GM21825 (cell line): Measurements from ENCODE around the gene SLC1A3.
"Not testable (repeated sequence)": the region's sequence is repeated elsewhere in the genome, so short reads cannot be mapped to it uniquely, and the experiment has no call there.

Experiments
- ATAC-seq: cut with Tn5 transposase; IDR thresholded peaks from one replicate; pipeline ENCODE4 v1.9.1; 2021; ENCODE audit warnings: mild to moderate bottlenecking, moderate library complexity; ENCODE audit not compliant: unreplicated experiment

Gene SLC1A3

DNA sequence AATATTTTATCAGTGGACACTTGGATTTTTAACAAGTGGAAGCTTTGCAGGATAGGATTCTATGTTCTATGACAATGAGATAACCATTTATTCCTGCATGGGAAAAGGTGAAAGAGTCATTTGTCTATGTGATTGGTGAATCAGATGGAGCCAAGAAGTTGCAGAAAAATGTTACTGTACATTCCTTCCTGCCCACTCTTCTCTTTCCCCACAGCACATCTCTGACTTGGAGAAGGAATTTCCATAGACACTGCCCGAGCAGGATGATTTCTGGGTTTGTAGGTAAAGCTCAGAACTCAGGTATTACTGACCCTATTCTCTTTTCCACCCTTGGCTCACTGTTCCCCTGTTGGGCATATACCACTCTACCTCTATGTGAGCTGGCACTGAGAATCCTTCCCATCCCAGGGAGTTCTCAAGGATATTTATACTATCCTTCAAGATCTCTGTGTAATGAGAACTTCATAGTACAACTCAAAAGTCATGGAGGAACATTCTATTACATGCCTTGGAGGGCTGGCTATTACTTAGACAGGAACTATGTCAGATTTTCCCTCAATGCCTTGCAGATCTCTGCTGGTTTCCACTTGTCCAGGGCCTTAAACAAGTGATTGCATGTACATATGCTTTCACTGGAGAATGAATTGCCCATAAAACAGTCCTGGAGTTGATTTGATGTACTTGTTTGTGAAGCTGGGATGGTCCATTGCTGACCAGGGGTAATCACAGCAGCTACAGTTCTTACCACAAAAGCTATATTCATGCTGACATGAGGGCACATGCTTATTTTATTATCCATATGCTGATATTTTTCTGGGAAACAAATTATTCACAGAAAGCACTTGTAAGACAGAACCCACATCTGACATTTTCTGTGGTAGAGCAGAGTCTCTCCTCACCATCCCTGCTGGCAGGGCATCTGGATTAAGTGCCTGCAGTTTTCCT is 24.1 kb downstream of the SLC1A3 start:
- ATAC-seq: no peak

GRCh38 chr5:36631154-36631553 is 24.7 kb downstream of the SLC1A3 start:
- no peak for ATAC-seq

GRCh38 chr5:36631620-36632362 is 25.4 kb downstream of the SLC1A3 start:
- ATAC-seq: no peak

- no peak for ATAC-seq
These were observed 25.9 kb downstream of the SLC1A3 start for GRCh38 chr5:36632363-36632664.

DNA sequence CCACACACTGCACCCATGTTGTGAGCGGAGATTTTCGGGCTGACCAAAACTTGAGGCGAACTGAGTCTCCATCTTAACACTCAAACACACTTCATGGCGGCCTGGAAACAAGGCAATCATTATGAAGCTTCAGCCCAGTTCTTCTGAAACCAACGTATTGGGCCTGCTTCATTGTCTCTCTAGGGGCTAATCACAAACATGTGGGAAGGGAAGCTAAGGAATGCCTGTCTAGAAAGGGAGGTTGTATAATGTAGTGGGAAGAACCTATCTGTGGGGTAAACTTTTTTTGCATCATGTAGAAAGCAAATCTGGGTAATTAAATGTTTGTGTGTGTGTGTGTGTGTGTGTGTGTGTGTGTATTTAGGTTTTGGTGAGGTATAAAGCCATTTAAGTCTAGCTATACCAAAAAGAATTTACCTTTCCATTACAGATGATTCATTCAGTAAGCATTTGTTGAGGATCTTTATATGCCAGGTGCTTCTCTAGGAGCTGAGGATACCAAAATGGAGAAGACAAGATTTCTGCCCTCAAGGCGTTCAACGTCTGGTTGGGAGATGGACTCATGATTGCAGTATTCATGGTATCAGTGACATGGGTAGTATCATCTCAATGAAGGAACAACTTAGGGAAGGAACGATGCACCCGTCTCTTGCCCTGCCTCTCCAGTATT is 29.4 kb downstream of the SLC1A3 start:
- no peak for ATAC-seq

GRCh38 chr5:36637101-36637500 is 30.7 kb downstream of the SLC1A3 start:
- no peak for ATAC-seq

DNA sequence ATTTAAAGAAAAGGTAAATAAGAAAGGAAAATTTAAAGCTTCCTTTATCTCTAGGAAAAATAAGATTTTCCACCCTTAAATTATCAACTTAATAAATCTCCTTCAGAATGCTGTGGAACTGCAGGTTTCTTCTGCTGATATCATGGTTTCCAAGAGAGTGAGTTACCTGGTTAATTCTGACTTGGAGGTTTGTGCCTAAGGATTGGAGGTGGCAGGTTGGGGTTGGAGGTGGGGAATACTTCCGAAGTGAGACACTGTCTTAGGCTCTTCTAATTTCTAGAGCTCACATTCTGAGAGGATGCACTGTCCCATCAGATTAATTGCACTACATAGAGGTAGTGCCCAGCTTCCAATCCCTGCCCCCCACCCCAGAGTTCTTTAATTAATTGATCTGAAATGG is 31.1 kb downstream of the SLC1A3 start:
- ATAC-seq: no peak

DNA sequence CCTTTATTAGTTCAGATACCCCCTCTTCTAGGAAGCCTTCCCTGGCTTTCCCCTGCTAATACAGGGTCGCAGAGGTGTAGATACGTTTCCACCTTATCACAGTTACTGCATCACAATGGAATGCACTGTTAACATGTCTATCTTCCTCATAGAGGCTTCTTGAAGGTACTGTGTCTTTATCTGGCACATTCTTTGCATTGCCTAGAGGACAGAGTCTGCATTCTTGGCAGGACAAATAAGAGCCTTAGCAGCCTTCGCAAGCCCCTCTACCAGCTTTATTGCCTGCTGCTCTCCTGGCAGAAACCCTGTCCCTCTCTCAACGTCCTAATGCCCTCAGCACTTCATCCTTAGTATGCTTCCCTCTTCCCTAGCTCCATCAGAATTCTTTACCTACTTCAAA is 31.6 kb downstream of the SLC1A3 start:
- no peak for ATAC-seq

- ATAC-seq: no peak
These were observed 34.5 kb downstream of the SLC1A3 start for GRCh38 chr5:36640949-36641348.

GRCh38 chr5:36641431-36641830 is 35.0 kb downstream of the SLC1A3 start:
- no peak for ATAC-seq

DNA sequence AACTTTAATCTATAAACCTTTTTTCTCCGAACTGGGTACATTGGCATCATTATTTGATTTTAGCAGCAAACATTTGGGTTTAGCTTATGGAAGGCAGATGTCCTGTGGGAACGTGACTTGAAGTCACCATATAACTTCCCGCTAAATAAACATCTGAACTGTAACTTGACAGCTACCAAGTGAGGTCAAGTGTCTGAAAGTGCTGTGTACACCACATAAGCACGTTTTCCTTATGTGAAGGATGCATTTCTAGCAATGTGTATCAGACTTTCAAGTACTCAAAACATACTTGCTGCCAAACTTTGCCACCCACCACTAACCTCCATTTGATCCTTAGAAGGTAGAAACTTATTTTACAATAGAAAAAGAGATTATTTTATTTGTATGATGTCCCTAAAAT is 35.7 kb downstream of the SLC1A3 start:
- ATAC-seq: no peak

DNA sequence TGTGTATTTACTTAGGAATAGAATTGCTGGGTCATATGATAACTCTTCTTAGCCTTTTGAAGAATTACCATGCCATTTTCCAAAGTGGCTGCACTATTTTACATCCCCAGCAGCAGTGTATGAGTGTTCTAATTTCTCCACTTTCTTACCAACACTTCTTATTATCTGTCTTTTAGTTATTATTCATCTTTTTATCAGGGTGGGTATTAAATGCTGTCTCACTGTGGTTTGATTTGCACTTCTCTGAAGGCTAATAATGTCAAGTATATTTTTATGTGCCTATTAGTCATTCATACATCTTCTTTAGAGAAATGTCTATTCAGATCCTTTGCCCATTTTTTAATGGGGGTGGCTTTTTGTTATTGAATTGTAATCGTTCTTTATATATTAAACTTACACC is 36.8 kb downstream of the SLC1A3 start:
- ATAC-seq: no peak

DNA sequence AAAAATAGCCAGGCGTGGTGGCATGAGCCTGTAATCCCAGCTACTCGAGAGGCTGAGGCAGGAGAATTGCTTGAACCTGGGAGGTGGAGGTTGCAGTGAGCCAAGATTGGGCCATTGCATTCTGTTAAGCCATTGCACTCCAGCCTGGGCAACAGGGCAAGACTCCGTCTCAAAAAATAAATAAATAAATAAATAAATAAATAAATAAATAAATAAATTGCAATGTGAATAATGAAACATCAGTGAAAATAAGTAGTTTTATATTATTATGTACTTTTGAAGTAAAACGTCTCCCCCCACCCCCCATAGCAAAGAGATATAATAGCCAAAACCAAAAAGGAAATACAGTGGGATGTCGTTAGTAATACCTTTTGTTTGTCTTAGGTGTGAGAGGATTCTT is 37.4 kb downstream of the SLC1A3 start:
- ATAC-seq: not testable (repeated sequence)

GRCh38 chr5:36644727-36645126 is 38.3 kb downstream of the SLC1A3 start:
- ATAC-seq: no peak

GRCh38 chr5:36646100-36646499 is 39.7 kb downstream of the SLC1A3 start:
- no peak for ATAC-seq

DNA sequence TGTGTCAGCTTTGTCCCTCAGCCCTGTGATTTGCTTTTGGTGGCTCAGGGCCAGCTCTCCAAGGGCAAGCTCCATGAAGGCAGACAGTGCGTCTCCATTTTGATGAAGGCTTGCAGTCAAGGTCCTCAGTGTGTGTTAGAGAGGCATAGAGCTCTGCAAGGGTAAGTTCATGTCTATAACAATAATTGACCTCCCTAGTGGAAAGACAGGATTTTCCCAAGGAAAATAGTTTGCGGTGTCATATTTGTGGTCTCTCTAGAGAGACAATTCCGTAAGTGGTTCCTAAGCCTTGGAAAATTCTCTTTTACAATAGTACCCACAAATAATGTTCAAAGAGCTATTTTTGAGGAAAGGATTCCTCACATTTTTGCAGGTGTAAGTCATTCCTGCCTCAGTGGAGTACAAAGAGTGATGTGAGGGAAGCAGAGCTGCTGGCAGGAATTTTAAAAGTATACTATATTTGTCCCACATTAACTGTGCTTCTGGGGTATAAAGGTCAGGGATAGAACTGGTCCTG is 40.2 kb downstream of the SLC1A3 start:
- ATAC-seq: no peak

DNA sequence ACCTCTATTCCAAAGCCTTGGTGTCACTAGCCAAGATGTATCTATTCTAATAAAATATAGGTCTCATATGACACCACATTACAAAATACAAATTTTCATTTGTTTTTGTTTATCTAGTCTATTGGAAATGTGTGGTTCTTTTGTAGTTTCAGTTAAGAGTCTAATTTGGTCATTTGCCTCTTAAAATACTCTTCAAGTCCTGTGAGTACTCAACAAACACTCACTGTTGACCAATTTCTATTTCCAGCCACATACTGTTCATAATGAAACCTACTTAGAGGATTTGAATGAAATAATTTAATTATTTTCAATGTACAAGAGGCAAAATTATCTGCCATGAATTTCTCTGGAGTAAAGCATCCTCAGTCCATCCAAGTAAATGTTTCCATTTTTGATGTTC is 40.6 kb downstream of the SLC1A3 start:
- no peak for ATAC-seq

- ATAC-seq: no peak
These were observed 42.0 kb downstream of the SLC1A3 start for GRCh38 chr5:36648426-36648825.

- ATAC-seq: no peak
These were observed 45.6 kb downstream of the SLC1A3 start for GRCh38 chr5:36651761-36652685.

GRCh38 chr5:36653044-36653705 is 46.8 kb downstream of the SLC1A3 start:
- ATAC-seq: no peak
